Measurements from ENCODE around the gene FLNC. TPM values are rescaled to one million over a fixed set of nuclear protein-coding genes. Genes with fewer than 3 reads are reported as not detected.

FLNC gene
- total and polyA plus RNA-seq, 9 of the 15 experiments (the other 6 are each of a cell fraction or from before 2014, with no cell fraction given), result 0.90 to 155 (median 28.8) TPM

DNA sequence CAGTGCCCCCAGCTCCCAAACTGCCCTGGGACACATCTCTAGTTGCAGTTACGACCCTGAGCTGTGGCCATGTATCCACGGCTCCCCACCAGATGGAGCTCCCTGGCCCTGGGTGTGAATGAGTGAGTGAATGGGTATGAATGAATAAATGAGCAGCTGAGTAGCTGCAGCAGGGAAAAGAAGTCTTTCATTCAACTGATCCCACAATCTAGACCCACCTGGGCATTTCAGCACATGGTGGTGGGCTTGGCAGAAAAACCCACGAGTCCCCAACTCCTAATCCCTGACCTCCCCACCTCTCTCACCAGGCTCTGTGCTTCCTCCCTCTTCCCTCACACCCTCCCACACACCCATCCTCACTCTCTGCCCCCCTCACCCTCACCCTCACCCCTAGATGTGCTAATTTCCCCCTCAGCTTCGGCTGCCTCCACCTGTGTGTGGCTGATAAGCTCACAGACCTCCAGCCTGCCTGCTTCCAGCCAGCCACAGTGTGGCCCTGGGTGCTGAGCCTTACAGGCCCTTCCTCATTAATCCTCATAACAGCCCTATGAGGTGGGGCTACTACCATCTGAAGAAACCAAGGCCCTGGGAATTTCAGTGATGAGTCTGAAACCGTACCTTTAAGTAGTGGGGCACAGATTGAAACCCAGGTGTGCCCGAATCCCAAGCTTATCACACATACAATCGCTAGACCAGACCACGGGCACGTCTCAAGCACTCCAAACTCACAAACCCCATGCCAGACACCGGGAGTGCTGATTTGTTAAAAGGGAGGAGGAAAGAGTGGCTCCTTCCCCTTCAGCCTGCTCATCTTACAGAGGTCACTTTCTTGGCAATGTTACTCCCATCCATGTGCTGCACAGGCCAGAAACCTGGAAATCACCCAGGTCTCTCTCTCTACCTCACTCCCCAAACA is 30.2 kb downstream of the FLNC start (continued):
- no peak for TF ChIP-seq ZFP36 (IDR thresholded peaks at IDR 0.05; ENCODE audit: low read depth, low read length, partially characterized antibody)
- TF ChIP-seq, protein P1, sequence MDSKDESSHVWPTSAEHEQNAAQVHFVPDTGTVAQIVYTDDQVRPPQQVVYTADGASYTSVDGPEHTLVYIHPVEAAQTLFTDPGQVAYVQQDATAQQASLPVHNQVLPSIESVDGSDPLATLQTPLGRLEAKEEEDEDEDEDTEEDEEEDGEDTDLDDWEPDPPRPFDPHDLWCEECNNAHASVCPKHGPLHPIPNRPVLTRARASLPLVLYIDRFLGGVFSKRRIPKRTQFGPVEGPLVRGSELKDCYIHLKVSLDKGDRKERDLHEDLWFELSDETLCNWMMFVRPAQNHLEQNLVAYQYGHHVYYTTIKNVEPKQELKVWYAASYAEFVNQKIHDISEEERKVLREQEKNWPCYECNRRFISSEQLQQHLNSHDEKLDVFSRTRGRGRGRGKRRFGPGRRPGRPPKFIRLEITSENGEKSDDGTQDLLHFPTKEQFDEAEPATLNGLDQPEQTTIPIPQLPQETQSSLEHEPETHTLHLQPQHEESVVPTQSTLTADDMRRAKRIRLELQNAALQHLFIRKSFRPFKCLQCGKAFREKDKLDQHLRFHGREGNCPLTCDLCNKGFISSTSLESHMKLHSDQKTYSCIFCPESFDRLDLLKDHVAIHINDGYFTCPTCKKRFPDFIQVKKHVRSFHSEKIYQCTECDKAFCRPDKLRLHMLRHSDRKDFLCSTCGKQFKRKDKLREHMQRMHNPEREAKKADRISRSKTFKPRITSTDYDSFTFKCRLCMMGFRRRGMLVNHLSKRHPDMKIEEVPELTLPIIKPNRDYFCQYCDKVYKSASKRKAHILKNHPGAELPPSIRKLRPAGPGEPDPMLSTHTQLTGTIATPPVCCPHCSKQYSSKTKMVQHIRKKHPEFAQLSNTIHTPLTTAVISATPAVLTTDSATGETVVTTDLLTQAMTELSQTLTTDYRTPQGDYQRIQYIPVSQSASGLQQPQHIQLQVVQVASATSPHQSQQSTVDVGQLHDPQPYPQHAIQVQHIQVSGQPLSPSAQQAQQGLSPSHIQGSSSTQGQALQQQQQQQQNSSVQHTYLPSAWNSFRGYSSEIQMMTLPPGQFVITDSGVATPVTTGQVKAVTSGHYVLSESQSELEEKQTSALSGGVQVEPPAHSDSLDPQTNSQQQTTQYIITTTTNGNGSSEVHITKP (IDR thresholded peaks at IDR 0.05; ENCODE audit: partially characterized antibody), result peak; percentile 55
- TF ChIP-seq FOXA3 (CRISPR knock-in tag; conservative IDR thresholded peaks at IDR 0.05 in 1 of 2, IDR thresholded peaks at IDR 0.05 in 1 of 2), result peak in 1 of 2 experiments; percentile 85; a peak in 1 of 4 replicates
- TF ChIP-seq ZNF717 (CRISPR knock-in tag; IDR thresholded peaks at IDR 0.05), result 0 out of 2 replicates have a peak, but pooled peaks have one; percentile 77
- TF ChIP-seq E2F3 (CRISPR knock-in tag; IDR thresholded peaks at IDR 0.05), result peak; percentile 12; the same call in 1 of the 2 replicates
- peak; percentile 4; the same call in 1 of the 2 replicates for TF ChIP-seq SMC3 (conservative IDR thresholded peaks at IDR 0.05; ENCODE audit: insufficient read depth, low read depth, low read length)
- TF ChIP-seq ARHGAP35 (IDR thresholded peaks at IDR 0.05; ENCODE audit: partially characterized antibody), result peak; percentile 3
- no peak for TF ChIP-seq PHF20 (IDR thresholded peaks at IDR 0.05; ENCODE audit: partially characterized antibody)
- no peak for TF ChIP-seq SFPQ (IDR thresholded peaks at IDR 0.05; ENCODE audit: low read depth, low read length)
- TF ChIP-seq ZNF143 (CRISPR knock-in tag; IDR thresholded peaks at IDR 0.05), result no peak
- TF ChIP-seq NCOA1 (IDR thresholded peaks at IDR 0.05; ENCODE audit: low read depth), result peak; percentile 89; the same call in 1 of the 2 replicates
- TF ChIP-seq, protein P2, sequence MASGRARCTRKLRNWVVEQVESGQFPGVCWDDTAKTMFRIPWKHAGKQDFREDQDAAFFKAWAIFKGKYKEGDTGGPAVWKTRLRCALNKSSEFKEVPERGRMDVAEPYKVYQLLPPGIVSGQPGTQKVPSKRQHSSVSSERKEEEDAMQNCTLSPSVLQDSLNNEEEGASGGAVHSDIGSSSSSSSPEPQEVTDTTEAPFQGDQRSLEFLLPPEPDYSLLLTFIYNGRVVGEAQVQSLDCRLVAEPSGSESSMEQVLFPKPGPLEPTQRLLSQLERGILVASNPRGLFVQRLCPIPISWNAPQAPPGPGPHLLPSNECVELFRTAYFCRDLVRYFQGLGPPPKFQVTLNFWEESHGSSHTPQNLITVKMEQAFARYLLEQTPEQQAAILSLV (tag; IDR thresholded peaks at IDR 0.05), result 0 out of 2 replicates have a peak, but pooled peaks have one; percentile 13
- peak; percentile 96 for TF ChIP-seq TAL1 (IDR thresholded peaks at IDR 0.05)
- TF ChIP-seq, protein P3, sequence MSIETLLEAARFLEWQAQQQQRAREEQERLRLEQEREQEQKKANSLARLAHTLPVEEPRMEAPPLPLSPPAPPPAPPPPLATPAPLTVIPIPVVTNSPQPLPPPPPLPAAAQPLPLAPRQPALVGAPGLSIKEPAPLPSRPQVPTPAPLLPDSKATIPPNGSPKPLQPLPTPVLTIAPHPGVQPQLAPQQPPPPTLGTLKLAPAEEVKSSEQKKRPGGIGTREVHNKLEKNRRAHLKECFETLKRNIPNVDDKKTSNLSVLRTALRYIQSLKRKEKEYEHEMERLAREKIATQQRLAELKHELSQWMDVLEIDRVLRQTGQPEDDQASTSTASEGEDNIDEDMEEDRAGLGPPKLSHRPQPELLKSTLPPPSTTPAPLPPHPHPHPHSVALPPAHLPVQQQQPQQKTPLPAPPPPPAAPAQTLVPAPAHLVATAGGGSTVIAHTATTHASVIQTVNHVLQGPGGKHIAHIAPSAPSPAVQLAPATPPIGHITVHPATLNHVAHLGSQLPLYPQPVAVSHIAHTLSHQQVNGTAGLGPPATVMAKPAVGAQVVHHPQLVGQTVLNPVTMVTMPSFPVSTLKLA (conservative IDR thresholded peaks at IDR 0.05), result peak; percentile 39 to 74; a peak in 3 of 4 replicates
- TF ChIP-seq EZH2 (IDR thresholded peaks at IDR 0.05; ENCODE audit: borderline replicate concordance, low read depth, low read length), result no peak
- peak; percentile 93 for TF ChIP-seq LCOR (CRISPR knock-in tag; IDR thresholded peaks at IDR 0.05)
- TF ChIP-seq KAT7 (CRISPR knock-in tag; IDR thresholded peaks at IDR 0.05; ENCODE audit: borderline replicate concordance), result no peak
